KBM-7 (cell line): ENCODE measurements around the gene GON4L.

Experiments
- DNase-seq: peaks from one replicate; pipeline ENCODE4 v3.0.0-alpha.2; 2015
- in situ Hi-C: fragments of 300-500 bp; cut with MboI; formaldehyde crosslinking; loops from 2 replicates; pipeline ENCODE4 v1.14.3; 2020; ENCODE audit warnings: low sequenced_read_pairs, low pct_unique_long_range_greater_than_20kb, mixed read lengths

Gene GON4L

GRCh38 chr1:155880950-155881349 is 23.9 kb upstream of the GON4L start:
- in situ Hi-C loops: no loop called here
- DNase-seq: no peak

- no peak for DNase-seq
- in situ Hi-C loops: no loop called here
Measured at GRCh38 chr1:155880251-155880650, 23.2 kb upstream of the GON4L start.

- in situ Hi-C loops: no loop called here
- DNase-seq: no peak
Measured at GRCh38 chr1:155877945-155878344, 20.9 kb upstream of the GON4L start.

GRCh38 chr1:155873860-155874259 is 16.8 kb upstream of the GON4L start:
- in situ Hi-C loops: no loop called here
- DNase-seq: no peak

GRCh38 chr1:155872527-155872926 is 15.5 kb upstream of the GON4L start:
- DNase-seq: no peak
- in situ Hi-C loops: no loop called here

GRCh38 chr1:155871390-155871789 is 14.4 kb upstream of the GON4L start:
- in situ Hi-C loops: no loop called here
- no peak for DNase-seq

- in situ Hi-C loops: no loop called here
- no peak for DNase-seq
Measured at GRCh38 chr1:155867766-155868165, 10.8 kb upstream of the GON4L start.

GRCh38 chr1:155864393-155864792 is 7.4 kb upstream of the GON4L start:
- DNase-seq: no peak

GRCh38 chr1:155861896-155862295 is 4.9 kb upstream of the GON4L start:
- DNase-seq: no peak
- in situ Hi-C loops: no loop called here

More at GRCh38 chr1:155864393-155864792, 7.4 kb upstream of the GON4L start:
- in situ Hi-C loops: no loop called here

GRCh38 chr1:155860970-155861510 is 4.0 kb upstream of the GON4L start:
- no peak for DNase-seq
- in situ Hi-C loops: no loop called here

GRCh38 chr1:155859881-155860871 is 3.2 kb upstream of the GON4L start:
- peak; percentile 25 for DNase-seq
- in situ Hi-C loops: no loop called here

GRCh38 chr1:155859234-155859829 is 2.3 kb upstream of the GON4L start, which contains the start of gene SYT11:
TSS of gene SYT11 (plus strand) at chr1:155859567. CDS start at chr1:155859762, 195 bp downstream.
- peak; percentile 97 for DNase-seq
- in situ Hi-C loops: no loop called here

- in situ Hi-C loops: no loop called here
Measured at GRCh38 chr1:155858800-155859233, 1.8 kb upstream of the GON4L start.

GRCh38 chr1:155856257-155856974 is 598 bp downstream of the GON4L start:
- no peak for DNase-seq
- in situ Hi-C loops: no loop called here

More at GRCh38 chr1:155858800-155859233, 1.8 kb upstream of the GON4L start:
- DNase-seq: no peak

- DNase-seq: no peak
- in situ Hi-C loops: no loop called here
Measured at GRCh38 chr1:155850345-155850744, 6.7 kb downstream of the GON4L start.

- in situ Hi-C loops: no loop called here
- DNase-seq: no peak
Measured at GRCh38 chr1:155847823-155848529, 9.0 kb downstream of the GON4L start.

GRCh38 chr1:155844860-155845421 is 12.1 kb downstream of the GON4L start:
- in situ Hi-C loops: no loop called here
- no peak for DNase-seq

GRCh38 chr1:155840386-155840785 is 16.6 kb downstream of the GON4L start:
- DNase-seq: no peak
- in situ Hi-C loops: no loop called here
